ENCODE results near the gene CTNNA3.

The CTNNA3 gene

DNA sequence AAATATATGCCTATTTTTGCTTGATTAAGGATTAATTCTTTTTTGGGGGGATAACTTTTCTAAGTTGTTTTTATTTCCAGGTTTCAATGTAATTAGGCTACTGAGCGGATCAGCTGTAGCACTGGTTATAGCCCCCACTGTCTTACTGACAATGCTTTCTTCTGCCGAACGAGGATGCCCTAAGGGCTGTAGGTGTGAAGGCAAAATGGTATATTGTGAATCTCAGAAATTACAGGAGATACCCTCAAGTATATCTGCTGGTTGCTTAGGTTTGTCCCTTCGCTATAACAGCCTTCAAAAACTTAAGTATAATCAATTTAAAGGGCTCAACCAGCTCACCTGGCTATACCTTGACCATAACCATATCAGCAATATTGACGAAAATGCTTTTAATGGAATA lies 769.2 kb downstream of the CTNNA3 start:
- DNase-seq (ENCODE audit: low read depth): no peak
- no peak overlapping the region for H3K4me3 ChIP-seq (ENCODE audit: low read length)
- TF ChIP-seq, protein P1, sequence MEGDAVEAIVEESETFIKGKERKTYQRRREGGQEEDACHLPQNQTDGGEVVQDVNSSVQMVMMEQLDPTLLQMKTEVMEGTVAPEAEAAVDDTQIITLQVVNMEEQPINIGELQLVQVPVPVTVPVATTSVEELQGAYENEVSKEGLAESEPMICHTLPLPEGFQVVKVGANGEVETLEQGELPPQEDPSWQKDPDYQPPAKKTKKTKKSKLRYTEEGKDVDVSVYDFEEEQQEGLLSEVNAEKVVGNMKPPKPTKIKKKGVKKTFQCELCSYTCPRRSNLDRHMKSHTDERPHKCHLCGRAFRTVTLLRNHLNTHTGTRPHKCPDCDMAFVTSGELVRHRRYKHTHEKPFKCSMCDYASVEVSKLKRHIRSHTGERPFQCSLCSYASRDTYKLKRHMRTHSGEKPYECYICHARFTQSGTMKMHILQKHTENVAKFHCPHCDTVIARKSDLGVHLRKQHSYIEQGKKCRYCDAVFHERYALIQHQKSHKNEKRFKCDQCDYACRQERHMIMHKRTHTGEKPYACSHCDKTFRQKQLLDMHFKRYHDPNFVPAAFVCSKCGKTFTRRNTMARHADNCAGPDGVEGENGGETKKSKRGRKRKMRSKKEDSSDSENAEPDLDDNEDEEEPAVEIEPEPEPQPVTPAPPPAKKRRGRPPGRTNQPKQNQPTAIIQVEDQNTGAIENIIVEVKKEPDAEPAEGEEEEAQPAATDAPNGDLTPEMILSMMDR (conservative IDR thresholded peaks at IDR 0.05; ENCODE audit: low read length): no peak

GRCh38 chr10:66925896-66926715 lies 769.9 kb downstream of the CTNNA3 start, which contains the start of gene LRRTM3:
TSS of gene LRRTM3 (plus strand) at chr10:66926036.
- TF ChIP-seq, protein P1 (conservative IDR thresholded peaks at IDR 0.05; ENCODE audit: low read length): peak; percentile 76
- H3K4me3 ChIP-seq (ENCODE audit: low read length): no peak within 1 kb of the TSS
- DNase-seq (ENCODE audit: low read depth): peak; percentile 62

DNA sequence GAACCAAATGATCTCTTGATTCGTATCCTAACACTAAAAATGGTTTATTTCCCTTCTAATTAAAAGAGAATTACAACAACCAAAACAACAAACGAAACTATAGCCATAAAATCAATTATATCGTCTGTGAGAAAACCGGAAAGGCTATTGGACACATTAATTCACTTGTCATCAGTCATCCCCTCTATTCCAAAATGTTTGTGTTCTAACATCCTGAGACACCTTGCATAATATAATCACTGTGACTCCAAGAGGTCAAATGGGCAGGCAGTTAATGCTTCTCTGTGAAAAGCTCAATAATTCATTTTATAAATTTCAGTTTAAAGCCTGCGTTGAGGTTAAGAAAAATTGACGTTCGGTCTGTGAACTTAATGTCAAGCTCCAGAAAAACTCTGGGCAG lies 770.6 kb downstream of the CTNNA3 start:
- H3K4me3 ChIP-seq (ENCODE audit: low read length): no peak overlapping the region
- TF ChIP-seq, protein P1 (conservative IDR thresholded peaks at IDR 0.05; ENCODE audit: low read length): no peak

DNA sequence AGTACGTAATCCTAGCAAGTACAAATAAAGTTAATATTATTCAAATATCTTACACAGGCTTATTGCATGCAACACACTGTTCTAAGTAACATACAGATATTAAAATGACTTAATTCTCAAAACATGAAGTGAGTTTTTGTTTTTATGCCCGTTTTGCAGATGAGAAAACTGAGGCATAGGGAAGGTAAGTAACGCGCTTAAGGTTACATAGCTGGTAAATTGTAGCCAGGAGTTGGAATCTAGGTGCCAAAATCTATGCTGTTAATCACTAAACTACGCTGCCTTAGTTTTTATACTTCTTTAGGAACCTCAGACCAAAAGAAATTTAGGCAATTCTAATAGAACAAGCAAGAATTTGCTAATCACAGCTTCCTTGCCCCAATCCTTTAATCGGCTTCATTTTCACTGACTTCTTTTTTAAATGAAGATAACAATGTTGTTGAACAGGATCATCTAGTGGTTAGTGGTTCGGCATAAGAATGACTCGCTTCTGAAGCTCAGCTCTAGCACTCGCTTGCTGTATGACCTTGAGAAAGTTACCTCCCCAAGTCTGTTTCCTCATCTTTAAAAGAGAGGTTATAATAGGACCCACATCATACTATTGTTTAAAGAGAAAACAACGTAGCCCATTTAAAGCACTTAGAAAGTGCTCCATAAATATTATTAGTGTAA lies 771.2 kb downstream of the CTNNA3 start:
- TF ChIP-seq, protein P1 (conservative IDR thresholded peaks at IDR 0.05; ENCODE audit: low read length): no peak
- DNase-seq (ENCODE audit: low read depth): no peak
- H3K4me3 ChIP-seq (ENCODE audit: low read length): no peak overlapping the region

More for the DNA sequence above, 770.6 kb downstream of the CTNNA3 start:
- DNase-seq (ENCODE audit: low read depth): no peak

DNA sequence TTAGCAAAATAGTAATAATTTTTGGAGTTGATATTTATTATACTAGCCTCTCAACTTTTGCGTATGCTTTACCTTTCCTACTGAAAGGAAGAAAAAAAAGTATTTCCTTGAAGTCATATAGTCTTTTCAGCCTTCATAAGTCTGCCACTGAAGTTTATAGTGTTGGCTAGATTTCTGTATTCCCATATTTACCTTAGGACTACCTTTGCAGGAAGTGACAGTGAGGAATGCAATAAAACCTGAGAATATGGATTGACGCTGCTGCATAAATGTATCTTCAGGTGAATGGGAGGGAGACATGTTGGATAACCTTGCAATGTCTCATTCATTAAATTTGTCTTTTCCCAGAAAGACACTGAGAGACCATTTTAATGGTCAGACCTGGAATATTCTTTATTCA lies 776.7 kb downstream of the CTNNA3 start:
- TF ChIP-seq, protein P1 (conservative IDR thresholded peaks at IDR 0.05; ENCODE audit: low read length): no peak
- no peak for DNase-seq (ENCODE audit: low read depth)
- H3K4me3 ChIP-seq (ENCODE audit: low read length): no peak overlapping the region

DNA sequence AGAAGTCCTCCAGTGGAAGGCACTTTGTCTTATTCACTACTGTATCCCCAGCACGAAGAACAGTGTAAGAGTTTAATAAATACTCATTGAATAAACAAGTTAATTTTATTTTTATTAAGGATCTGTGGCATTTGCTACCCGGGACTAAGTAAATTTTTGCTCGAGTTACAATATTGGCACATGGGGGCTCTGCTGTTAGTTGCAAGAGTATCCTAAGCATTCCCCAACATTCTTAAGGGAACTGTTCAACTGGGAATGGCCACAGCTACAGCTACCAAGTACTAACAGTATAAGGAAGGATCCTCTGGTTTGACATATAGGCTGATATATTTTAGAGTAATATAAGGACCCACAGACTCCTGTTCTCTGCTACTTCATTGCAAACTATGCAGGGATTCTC lies 778.9 kb downstream of the CTNNA3 start:
- DNase-seq (ENCODE audit: low read depth): no peak
- H3K4me3 ChIP-seq (ENCODE audit: low read length): no peak overlapping the region
- TF ChIP-seq, protein P1 (conservative IDR thresholded peaks at IDR 0.05; ENCODE audit: low read length): no peak

DNA sequence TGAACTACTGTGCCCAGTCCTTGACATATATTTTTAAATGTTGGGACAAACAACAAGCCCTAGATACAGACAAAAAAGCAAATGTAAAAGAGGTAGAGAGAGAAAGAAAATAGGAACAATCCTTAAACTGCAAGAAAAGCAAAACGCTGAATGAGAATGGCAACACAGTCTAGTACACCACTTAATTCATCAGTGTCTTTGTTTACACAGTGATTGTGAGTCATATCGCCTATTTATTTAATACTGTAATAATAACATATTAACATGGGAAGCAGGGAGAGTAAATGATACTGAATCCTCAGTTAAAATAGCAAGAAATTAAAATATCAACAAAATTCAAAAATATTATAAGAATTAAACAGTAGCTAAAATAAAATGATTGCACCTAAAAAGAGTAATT lies 780.0 kb downstream of the CTNNA3 start:
- DNase-seq (ENCODE audit: low read depth): no peak
- H3K4me3 ChIP-seq (ENCODE audit: low read length): no peak overlapping the region
- TF ChIP-seq, protein P1 (conservative IDR thresholded peaks at IDR 0.05; ENCODE audit: low read length): no peak
